Glutamatergic neuron (in vitro differentiated cells): ENCODE measurements around the gene MBTD1. TPM values are rescaled to one million over a fixed set of nuclear protein-coding genes. Genes with fewer than 3 reads are reported as not detected.
"Not testable (repeated sequence)": the region's sequence is repeated elsewhere in the genome, so short reads cannot be mapped to it uniquely, and the experiment has no call there.

Experiments used
- DNase-seq: peaks from one replicate; pipeline ENCODE4 v3.0.0; 2022
- H3K27ac Mint-ChIP-seq: one replicate; pipeline ENCODE4 v1.8.0; 2020; ENCODE audit warnings: mild to moderate bottlenecking, mixed read lengths, inconsistent platforms; ENCODE audit not compliant: unreplicated experiment
- H3K27me3 Mint-ChIP-seq: one replicate; pipeline ENCODE4 v1.8.0; 2020; ENCODE audit warnings: mild to moderate bottlenecking, moderate library complexity, mixed read lengths, inconsistent platforms; ENCODE audit not compliant: unreplicated experiment
- H3K36me3 Mint-ChIP-seq: one replicate; pipeline ENCODE4 v1.8.0; 2020; ENCODE audit warnings: mild to moderate bottlenecking, mixed read lengths, inconsistent platforms; ENCODE audit not compliant: unreplicated experiment
- H3K4me1 Mint-ChIP-seq: one replicate; pipeline ENCODE4 v1.8.0; 2020; ENCODE audit warnings: mild to moderate bottlenecking, low read depth, mixed read lengths, inconsistent platforms; ENCODE audit not compliant: unreplicated experiment
- H3K4me3 Mint-ChIP-seq: one replicate; pipeline ENCODE4 v1.8.0; 2020; ENCODE audit warnings: mild to moderate bottlenecking, mixed read lengths, inconsistent platforms; ENCODE audit not compliant: unreplicated experiment
- H3K9me3 Mint-ChIP-seq: one replicate; pipeline ENCODE4 v1.8.0; 2020; ENCODE audit warnings: mild to moderate bottlenecking, moderate library complexity, mixed read lengths, inconsistent platforms; ENCODE audit not compliant: unreplicated experiment
- CTCF ChIP-seq: fragments of 200-600 bp; sonication (generic); IDR thresholded peaks from one replicate; pipeline ENCODE4 v1.5.0; 2021; ENCODE audit not compliant: partially characterized antibody, unreplicated experiment
- total RNA-seq: library from RNA; stranded (reverse); fragmentation: NEBNext Ultra II Directional; extraction: Animal tissue kit (Norgen Biotek cat#: 25700); gene quantifications from one replicate; pipeline ENCODE4 v1.2.1, GENCODE V29; 2021; ENCODE audit not compliant: unreplicated experiment

Gene MBTD1
- total RNA-seq, 1 donor from 2014 or later: 32.3 TPM

GRCh38 chr17:51229889-51230288 is 30.0 kb downstream of the MBTD1 start:
- no peak overlapping the region for H3K4me3 Mint-ChIP-seq
- no peak for TF ChIP-seq CTCF
- H3K36me3 Mint-ChIP-seq: no peaks in the 10 kb centered on the region
- H3K9me3 Mint-ChIP-seq: no peaks in the 10 kb centered on the region
- H3K4me1 Mint-ChIP-seq: peaks cover 2% of the 10 kb centered on the region
- no peak overlapping the region for H3K27ac Mint-ChIP-seq
- peaks cover 2% of the 10 kb centered on the region for H3K27me3 Mint-ChIP-seq
- DNase-seq: no peak

DNA sequence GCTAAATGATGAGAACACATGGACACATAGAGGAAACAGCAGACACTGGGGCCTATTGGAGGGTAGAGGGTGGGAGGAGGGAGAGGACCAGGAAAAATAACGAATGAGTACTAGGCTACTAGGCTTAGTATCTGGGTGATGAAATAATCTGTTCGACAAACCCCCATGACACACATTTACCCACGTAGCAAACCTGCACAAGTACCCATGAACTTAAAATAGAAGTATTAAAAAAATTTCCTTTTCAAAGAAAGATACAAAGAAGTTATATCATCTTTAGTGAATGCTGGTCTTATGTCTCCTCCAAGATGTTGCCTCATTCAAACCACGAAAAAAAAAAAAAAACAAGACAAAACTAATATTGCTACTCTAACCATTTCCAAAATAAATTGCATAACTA is 31.7 kb downstream of the MBTD1 start:
- no peak for DNase-seq
- no peak for TF ChIP-seq CTCF
- H3K27me3 Mint-ChIP-seq: peaks cover 2% of the 10 kb centered on the region
- H3K36me3 Mint-ChIP-seq: no peaks in the 10 kb centered on the region
- no peak overlapping the region for H3K27ac Mint-ChIP-seq
- no peaks in the 10 kb centered on the region for H3K9me3 Mint-ChIP-seq
- H3K4me1 Mint-ChIP-seq: peaks cover 2% of the 10 kb centered on the region
- H3K4me3 Mint-ChIP-seq: no peak overlapping the region

GRCh38 chr17:51225523-51225922 is 34.3 kb downstream of the MBTD1 start:
- H3K4me1 Mint-ChIP-seq, H3K4me3 Mint-ChIP-seq, H3K27ac Mint-ChIP-seq, DNase-seq, H3K27me3 Mint-ChIP-seq, H3K36me3 Mint-ChIP-seq, H3K9me3 Mint-ChIP-seq: not testable (repeated sequence)

DNA sequence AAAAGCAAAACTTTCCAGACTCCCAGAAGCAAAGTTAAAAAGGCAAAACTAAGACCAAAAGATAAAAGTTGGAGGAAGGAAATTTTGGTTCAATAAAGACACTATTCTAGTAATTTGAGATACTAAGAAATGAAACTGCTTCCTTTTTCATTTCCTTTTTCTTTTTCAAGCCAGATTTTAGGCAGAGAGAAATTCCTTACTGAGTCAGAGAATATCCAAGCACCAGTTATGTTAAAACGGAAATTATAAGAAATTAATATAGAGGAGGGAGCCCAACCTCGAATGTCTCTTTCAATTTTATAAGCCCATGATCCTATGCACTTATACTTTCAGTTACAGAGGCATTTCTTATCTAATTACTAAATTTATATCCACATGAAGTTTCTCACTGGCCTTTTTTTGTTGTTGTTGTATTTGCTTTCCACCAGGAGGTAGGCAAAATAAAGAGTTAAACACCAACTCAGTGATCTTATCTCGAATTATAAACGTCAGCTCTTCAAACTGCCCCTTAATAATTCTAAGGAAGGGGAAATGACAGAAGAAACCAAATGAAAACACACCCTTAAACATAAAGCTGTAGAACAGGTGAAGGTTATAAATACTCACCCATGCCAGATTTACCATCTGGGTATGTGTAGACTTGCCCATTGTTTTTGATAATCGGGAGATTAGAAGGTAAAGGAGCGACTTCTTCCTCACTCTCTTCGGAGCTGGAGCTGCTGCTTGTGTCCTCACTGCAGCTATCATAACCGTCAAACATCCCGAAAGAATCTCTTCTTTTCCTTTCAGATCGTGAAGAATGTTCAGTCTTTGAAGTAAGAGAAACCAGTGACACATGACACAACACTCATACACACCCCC is 35.2 kb downstream of the MBTD1 start:
- Mint-ChIP-seq H3K9me3 (no peaks in the 10 kb centered on the region), H3K36me3 (no peaks in the 10 kb centered on the region), H3K27me3 (peaks cover 2% of the 10 kb centered on the region), H3K4me1 (peaks cover 2% of the 10 kb centered on the region), H3K4me3 (no peak overlapping the region), H3K27ac (no peak overlapping the region)
- no peak for DNase-seq
- TF ChIP-seq CTCF: no peak

DNA sequence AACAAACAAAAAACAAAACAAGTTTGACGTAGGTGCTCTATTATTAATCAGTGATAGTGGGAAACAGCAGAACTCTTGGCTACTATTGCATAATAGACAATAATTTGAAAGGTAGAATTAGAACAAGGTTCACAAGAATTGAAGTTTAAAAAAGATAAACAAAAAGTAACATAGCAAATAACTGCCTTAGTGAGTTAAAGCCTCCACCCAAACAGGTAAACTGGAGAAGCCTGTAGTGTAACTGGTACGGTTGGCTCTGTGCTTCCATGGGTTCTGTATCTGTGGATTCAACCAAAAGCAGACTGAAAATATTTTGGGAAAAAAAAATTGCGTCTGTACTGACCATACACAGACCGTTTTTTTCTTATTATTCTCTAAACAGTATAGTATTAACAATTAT is 38.5 kb downstream of the MBTD1 start:
- Mint-ChIP-seq H3K4me1 (peaks cover 2% of the 10 kb centered on the region), H3K36me3 (no peaks in the 10 kb centered on the region), H3K4me3 (no peak overlapping the region), H3K27ac (no peak overlapping the region), H3K27me3 (no peaks in the 10 kb centered on the region), H3K9me3 (peaks cover 3% of the 10 kb centered on the region)
- no peak for DNase-seq
- TF ChIP-seq CTCF: no peak
